Brain microvascular endothelial cell (primary cell): ENCODE results near the gene USP12.
"Not testable (repeated sequence)": the region's sequence is repeated elsewhere in the genome, so short reads cannot be mapped to it uniquely, and the experiment has no call there.

Experiments
- DNase-seq: peaks from one replicate; pipeline ENCODE4 v3.0.0-alpha.2; 2020
- H3K27ac ChIP-seq: fragments of 250-450 bp; sonication (Bioruptor Pico); 2 replicates; pipeline ENCODE4 v1.5.1; 2020; ENCODE audit warnings: mild to moderate bottlenecking, moderate library complexity
- H3K27me3 ChIP-seq: fragments of 250-450 bp; sonication (Bioruptor Pico); replicated peaks from 2 replicates; pipeline ENCODE4 v1.5.1; 2020; ENCODE audit warnings: mild to moderate bottlenecking
- H3K36me3 ChIP-seq: fragments of 250-450 bp; sonication (Bioruptor Pico); replicated peaks from 2 replicates; pipeline ENCODE4 v1.5.1; 2020; ENCODE audit warnings: mild to moderate bottlenecking
- H3K4me3 ChIP-seq: 2 replicates; pipeline ENCODE4 v1.5.1; 2011; ENCODE audit warnings: low read depth, mild to moderate bottlenecking, control low read depth, low read length, moderate library complexity
- in situ Hi-C: cut with HindIII; loops from 2 replicates; pipeline ENCODE4 v1.10.0; 2017; ENCODE audit warnings: low sequenced_read_pairs, low pct_ligation_motif_present
- TF ChIP-seq, protein P1 (sequence below): IDR thresholded peaks from 2 replicates; pipeline ENCODE4 v1.5.1; 2011; ENCODE audit warnings: low read depth, mild to moderate bottlenecking, moderate library complexity, low read length, control low read depth, inconsistent platforms; ENCODE audit errors: missing control alignments

Gene USP12

DNA sequence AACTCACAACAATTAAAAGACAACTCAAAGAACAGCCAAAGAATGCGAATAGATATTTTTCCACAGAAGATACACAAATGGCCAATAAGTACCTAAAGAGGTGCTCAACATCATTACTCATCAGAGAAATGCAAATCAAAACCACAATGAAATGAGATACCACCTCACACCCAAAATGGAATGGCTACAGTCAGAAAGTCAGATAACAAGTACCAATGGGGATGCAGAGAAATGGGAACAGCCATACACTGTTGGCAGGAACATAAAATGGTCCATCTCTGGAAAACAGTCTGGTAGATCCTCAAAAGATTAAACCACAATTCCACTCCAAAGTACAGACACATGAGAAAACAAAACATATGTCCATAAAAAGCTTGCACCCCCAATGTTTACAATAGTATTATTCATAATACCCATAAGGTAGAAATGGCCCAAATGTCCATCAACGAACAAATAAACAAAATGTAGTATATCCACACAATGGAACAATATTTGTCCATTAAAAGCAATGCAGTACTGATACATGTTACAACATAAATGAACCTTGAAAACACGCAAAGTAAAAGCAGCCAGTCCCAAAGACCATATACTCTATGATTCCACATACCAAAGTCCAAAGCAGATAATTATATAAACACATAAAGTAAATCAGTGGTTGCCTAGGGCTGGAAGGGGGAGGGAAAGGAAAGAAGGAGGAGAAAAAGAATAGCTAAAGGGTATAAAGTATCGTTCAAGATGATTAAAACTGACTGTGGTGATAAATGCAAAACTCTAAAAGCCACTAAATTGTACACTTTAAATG, 19.6 kb downstream of the USP12 start:
- TF ChIP-seq, protein P1, sequence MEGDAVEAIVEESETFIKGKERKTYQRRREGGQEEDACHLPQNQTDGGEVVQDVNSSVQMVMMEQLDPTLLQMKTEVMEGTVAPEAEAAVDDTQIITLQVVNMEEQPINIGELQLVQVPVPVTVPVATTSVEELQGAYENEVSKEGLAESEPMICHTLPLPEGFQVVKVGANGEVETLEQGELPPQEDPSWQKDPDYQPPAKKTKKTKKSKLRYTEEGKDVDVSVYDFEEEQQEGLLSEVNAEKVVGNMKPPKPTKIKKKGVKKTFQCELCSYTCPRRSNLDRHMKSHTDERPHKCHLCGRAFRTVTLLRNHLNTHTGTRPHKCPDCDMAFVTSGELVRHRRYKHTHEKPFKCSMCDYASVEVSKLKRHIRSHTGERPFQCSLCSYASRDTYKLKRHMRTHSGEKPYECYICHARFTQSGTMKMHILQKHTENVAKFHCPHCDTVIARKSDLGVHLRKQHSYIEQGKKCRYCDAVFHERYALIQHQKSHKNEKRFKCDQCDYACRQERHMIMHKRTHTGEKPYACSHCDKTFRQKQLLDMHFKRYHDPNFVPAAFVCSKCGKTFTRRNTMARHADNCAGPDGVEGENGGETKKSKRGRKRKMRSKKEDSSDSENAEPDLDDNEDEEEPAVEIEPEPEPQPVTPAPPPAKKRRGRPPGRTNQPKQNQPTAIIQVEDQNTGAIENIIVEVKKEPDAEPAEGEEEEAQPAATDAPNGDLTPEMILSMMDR, result no peak
- Histone ChIP-seq H3K36me3 (no peaks in the 10 kb centered on the region), H3K27me3 (no peaks in the 10 kb centered on the region), H3K4me3 (no peak overlapping the region), H3K27ac (no peak overlapping the region)
- in situ Hi-C loops, result no loop called here
- DNase-seq, result peak; percentile 6

DNA sequence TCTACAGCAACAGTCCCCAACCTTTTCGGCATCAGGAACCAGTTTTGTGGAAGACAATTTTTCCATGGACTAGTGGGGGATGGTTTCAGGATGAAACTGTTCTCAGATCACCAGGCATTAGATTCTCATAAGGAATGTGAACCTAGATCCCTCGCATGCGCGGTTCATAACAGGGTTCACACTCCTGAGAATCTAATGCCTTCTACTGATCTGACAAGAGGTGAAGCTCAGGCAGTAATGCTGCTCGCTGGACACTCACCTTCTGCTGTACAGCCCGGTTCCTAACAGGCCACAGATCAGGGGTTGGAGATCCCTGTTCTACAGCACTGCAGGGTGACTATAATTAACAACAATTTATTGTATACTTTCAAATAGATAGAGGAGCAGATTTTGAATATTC, 21.9 kb downstream of the USP12 start:
- no peaks in the 10 kb centered on the region for H3K27me3 ChIP-seq
- DNase-seq, result no peak
- in situ Hi-C loops, result no loop called here
- TF ChIP-seq, protein P1, result no peak
- H3K36me3 ChIP-seq, result no peaks in the 10 kb centered on the region
- no peak overlapping the region for H3K27ac ChIP-seq
- no peak overlapping the region for H3K4me3 ChIP-seq

DNA sequence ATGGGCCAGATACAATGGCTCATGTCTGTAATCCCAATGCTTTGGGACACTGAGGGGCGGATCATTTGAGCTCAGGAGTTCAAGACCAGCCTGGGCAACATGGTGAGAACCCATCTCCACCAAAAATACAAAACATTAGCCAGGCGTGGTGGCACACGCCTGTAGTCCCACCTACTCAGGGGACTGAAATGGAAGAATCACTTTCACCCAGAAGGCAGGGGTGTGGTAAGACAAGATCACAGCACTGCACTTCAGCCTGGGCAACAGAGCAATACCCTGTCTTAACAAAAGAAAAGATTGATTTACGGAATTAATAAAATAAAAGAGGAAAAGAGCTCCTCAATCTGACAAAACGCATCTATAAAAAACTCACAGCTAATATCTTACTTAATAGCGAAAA, 22.7 kb downstream of the USP12 start:
- in situ Hi-C loops, result no loop called here
- Histone ChIP-seq H3K4me3 (no peak overlapping the region), H3K27me3 (no peaks in the 10 kb centered on the region), H3K36me3 (no peaks in the 10 kb centered on the region), H3K27ac (no peak overlapping the region)
- TF ChIP-seq, protein P1, result no peak
- no peak for DNase-seq

DNA sequence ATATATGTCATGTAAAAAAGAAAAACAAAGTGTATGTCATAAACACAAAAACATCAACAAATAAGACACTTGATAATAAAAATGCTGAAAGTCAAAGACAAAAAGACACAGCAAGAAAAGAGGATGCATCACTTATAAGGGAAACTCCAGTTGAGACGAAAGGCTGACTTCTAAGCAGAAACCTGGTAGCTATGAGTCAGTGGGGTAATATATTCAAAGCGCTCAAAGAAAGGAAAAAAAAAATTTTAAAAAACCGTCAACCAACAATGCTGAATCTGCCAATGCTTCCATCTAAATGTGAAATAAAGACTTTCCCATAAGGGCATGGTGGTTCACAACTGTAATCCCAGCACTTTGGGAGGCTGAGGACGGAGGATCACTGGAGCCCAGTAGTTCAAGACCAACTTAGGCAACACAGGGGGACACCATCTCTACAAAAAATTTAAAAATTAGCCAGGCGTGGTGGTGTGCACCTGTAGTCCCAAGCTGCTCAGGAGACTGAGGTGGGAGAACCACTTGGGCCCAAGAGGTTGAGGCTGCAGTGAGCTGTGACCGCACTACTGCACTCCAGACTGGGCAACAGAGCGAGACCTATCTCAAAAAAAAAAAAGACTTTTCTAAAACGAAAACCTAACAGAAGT, 24.0 kb downstream of the USP12 start:
- TF ChIP-seq, protein P1, result no peak
- Histone ChIP-seq H3K27ac (no peak overlapping the region), H3K27me3 (no peaks in the 10 kb centered on the region), H3K36me3 (no peaks in the 10 kb centered on the region), H3K4me3 (no peak overlapping the region)
- DNase-seq, result no peak
- in situ Hi-C loops, result no loop called here

DNA sequence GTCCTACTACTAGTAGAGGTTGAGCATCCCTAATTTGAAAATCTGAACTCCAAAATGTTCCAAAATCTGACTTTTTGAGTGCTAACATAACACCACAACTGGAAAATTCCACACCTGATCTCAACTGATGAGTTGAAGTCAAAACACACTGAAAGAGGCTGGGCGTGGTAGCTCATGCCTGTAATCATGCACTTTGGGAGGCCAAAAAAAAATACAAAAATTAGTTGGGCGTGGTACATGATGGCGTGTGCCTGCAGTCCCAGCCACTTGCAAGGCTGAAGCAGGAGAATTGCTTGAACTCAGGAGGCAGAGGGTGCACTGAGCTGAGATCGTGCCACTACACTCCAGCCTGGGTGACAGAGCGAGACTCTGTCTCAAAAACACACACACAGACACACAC, 29.9 kb downstream of the USP12 start:
- DNase-seq, result no peak
- no peaks in the 10 kb centered on the region for H3K36me3 ChIP-seq
- no peak overlapping the region for H3K27ac ChIP-seq
- no peaks in the 10 kb centered on the region for H3K27me3 ChIP-seq
- H3K4me3 ChIP-seq, result no peak overlapping the region
- in situ Hi-C loops, result no loop called here
- TF ChIP-seq, protein P1, result no peak

DNA sequence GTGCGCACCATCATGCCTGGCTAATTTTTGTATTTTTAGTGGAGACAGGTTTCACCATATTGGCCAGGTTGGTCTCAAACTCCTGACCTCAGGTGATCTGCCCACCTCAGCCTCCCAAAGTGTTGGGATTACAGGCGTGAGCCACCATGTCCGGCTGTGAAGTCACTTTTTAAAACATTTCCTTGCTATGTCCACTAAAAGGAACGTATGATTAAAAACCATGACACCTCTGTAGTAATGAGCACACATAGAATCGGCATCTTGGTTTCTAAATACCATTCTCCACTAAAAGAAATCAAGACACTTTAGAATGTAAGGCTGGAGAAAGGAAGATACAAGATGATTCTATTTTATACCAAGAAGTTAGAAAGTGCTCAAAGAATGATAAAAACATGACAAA, 30.5 kb downstream of the USP12 start:
- DNase-seq, H3K36me3 ChIP-seq, in situ Hi-C loops, H3K27me3 ChIP-seq, H3K4me3 ChIP-seq, H3K27ac ChIP-seq: not testable (repeated sequence)
